K562 (cell line): ENCODE measurements around the gene PCCA. TPM values are rescaled to one million over a fixed set of nuclear protein-coding genes. Genes with fewer than 3 reads are reported as not detected.

ENCODE experiments used
- ATAC-seq: fragments of 200-7000 bp; cut with Tn5 transposase; 3 replicates; pipeline ENCODE4 v1.9.1; 2020; ENCODE audit warnings: moderate library complexity
- BruUV-seq: library from RNA; stranded (reverse); fragments of 400-500 nt; replicated peaks from 2 replicates; lab custom pipeline; 2021; lab: Mats Ljungman, UMichigan
- CTCF ChIA-PET: fragments of 300-600 bp; formaldehyde crosslinking; extraction: SDS; loops from one replicate; lab custom pipeline; 2021; ENCODE audit warnings: low intra/inter-chr PET ratio; lab: Yijun Ruan, JAX
- POLR2A ChIA-PET: fragments of 300-600, 350-650 bp; sonication (Branson Sonifier 250); formaldehyde crosslinking; extraction: SDS; loops from one replicate; lab custom pipeline; 2021; ENCODE audit warnings: antibody characterized with exemption, inconsistent platforms; lab: Yijun Ruan, JAX
- DNase-seq, 4 experiments: peaks; one replicate each; pipeline versions ENCODE4 v3.0.0 to v3.0.0-alpha.2; 2011 to 2018; ENCODE audit warnings: low spot score in 3 of 4, mixed read lengths in 3 of 4; ENCODE audit errors: extremely low read depth in 1 of 4
- FAIRE-seq: peaks from 2 replicates; lab custom pipeline; 2011; peaks lifted over from hg19 to GRCh38; lab: Jason Lieb, UNC
- H2AFZ ChIP-seq: 2 replicates; pipeline ENCODE4 v1.6.0; 2011; ENCODE audit warnings: low read depth, low read length, control low read depth, inconsistent platforms
- H3K27ac ChIP-seq: fragments of 200-600 bp; 3 replicates; pipeline ENCODE4 v1.8.0; 2011; ENCODE audit warnings: low read depth, mild to moderate bottlenecking, control low read depth, inconsistent platforms, low read length, moderate library complexity, mixed read lengths; ENCODE audit errors: extremely low read depth
- H3K27me3 ChIP-seq, 2 experiments: fragments of 300-600 bp in 1 of 2; 2 replicates in 1 of 2; 3 replicates in 1 of 2; pipeline versions ENCODE4 v1.6.0 to v1.8.0; 2011; ENCODE audit warnings: inconsistent platforms in 2 of 2, low read length in 2 of 2, mild to moderate bottlenecking in 1 of 2, mixed read lengths in 1 of 2, moderate library complexity in 1 of 2; ENCODE audit not compliant: control insufficient read depth in 2 of 2, insufficient read depth in 2 of 2
- H3K36me3 ChIP-seq: fragments of 300-600 bp; 3 replicates; pipeline ENCODE4 v1.8.0; 2011; ENCODE audit warnings: mild to moderate bottlenecking, low read length, inconsistent platforms; ENCODE audit not compliant: control insufficient read depth, insufficient read depth
- H3K4me1 ChIP-seq, 2 experiments: fragments of 200-600 bp in 1 of 2; replicated peaks in 1 of 2; 2 replicates in 1 of 2; 3 replicates in 1 of 2; pipeline versions ENCODE4 v1.5.1 to v1.8.0; 2011; ENCODE audit warnings: inconsistent platforms in 2 of 2, low read length in 2 of 2, mild to moderate bottlenecking in 1 of 2, mixed read lengths in 1 of 2, moderate library complexity in 1 of 2; ENCODE audit not compliant: control insufficient read depth in 2 of 2, insufficient read depth in 2 of 2
- H3K4me2 ChIP-seq: 2 replicates; pipeline ENCODE4 v1.6.1; 2011; ENCODE audit warnings: low read length, control low read depth, inconsistent platforms, mixed read lengths; ENCODE audit not compliant: insufficient read depth
- H3K4me3 ChIP-seq: fragments of 200-600 bp; sonication (generic), shearing (Covaris generic); 2 replicates; pipeline ENCODE4 v1.5.1; 2016; ENCODE audit warnings: control low read depth, inconsistent platforms
- H3K79me2 ChIP-seq: fragments of 200-600 bp; 3 replicates; pipeline ENCODE4 v1.8.0; 2011; ENCODE audit warnings: low read length, inconsistent platforms; ENCODE audit not compliant: control insufficient read depth, insufficient read depth
- H3K9ac ChIP-seq, 2 experiments: 2 replicates each; pipeline versions ENCODE4 v1.6.0 to v1.6.1; 2011; ENCODE audit warnings: low read depth in 2 of 2, low read length in 2 of 2, control low read depth in 1 of 2, inconsistent platforms in 1 of 2, mild to moderate bottlenecking in 1 of 2, mixed read lengths in 1 of 2; ENCODE audit not compliant: insufficient read depth in 1 of 2
- H3K9me1 ChIP-seq: one replicate; pipeline ENCODE4 v1.6.0; 2011; ENCODE audit warnings: inconsistent platforms, mild to moderate bottlenecking, low read length, moderate library complexity; ENCODE audit not compliant: control insufficient read depth, insufficient read depth
- H3K9me3 ChIP-seq: replicated peaks from 2 replicates; pipeline ENCODE4 v1.5.1; 2011; ENCODE audit warnings: low read depth, low read length, inconsistent platforms; ENCODE audit not compliant: control insufficient read depth, insufficient read depth
- H4K20me1 ChIP-seq: replicated peaks from 2 replicates; pipeline ENCODE4 v1.6.1; 2011; ENCODE audit warnings: low read length, inconsistent platforms, mixed read lengths; ENCODE audit not compliant: control insufficient read depth, insufficient read depth
- EP400 ChIP-seq: fragments of 450-650 bp; IDR thresholded peaks from 2 replicates; pipeline ENCODE4 v1.6.1; 2017; ENCODE audit warnings: antibody characterized with exemption, mild to moderate bottlenecking, moderate library complexity
- ETV5 ChIP-seq: sonication (generic); formaldehyde crosslinking; IDR thresholded peaks from 2 replicates; pipeline ENCODE4 v1.4.0; 2020; ENCODE audit warnings: low read depth, mild to moderate bottlenecking, missing genetic modification reagents
- HMG20B ChIP-seq: fragments of 250-450 bp; sonication (Bioruptor Pico); IDR thresholded peaks from 2 replicates; pipeline ENCODE4 v1.5.0; 2021; ENCODE audit warnings: mild to moderate bottlenecking
- MEIS2 ChIP-seq: fragments of 450-650 bp; IDR thresholded peaks from 2 replicates; pipeline ENCODE4 v1.6.1; 2014; ENCODE audit warnings: mild to moderate bottlenecking; ENCODE audit not compliant: partially characterized antibody
- MGA ChIP-seq: fragments of 450-650 bp; IDR thresholded peaks from 2 replicates; pipeline ENCODE4 v1.6.1; 2016; ENCODE audit warnings: mild to moderate bottlenecking, moderate library complexity
- NCOR1 ChIP-seq: fragments of 450-650 bp; IDR thresholded peaks from 2 replicates; pipeline ENCODE4 v1.6.1; 2016; ENCODE audit warnings: mild to moderate bottlenecking, moderate library complexity
- POLR3A ChIP-seq: IDR thresholded peaks from 2 replicates; pipeline ENCODE4 v1.6.1; 2011; ENCODE audit warnings: borderline replicate concordance, mild to moderate bottlenecking, moderate library complexity; ENCODE audit not compliant: insufficient read length, insufficient read depth; ENCODE audit errors: extremely low read depth
- SMARCE1 ChIP-seq: fragments of 450-650 bp; IDR thresholded peaks from 2 replicates; pipeline ENCODE4 v1.7.1; 2016; ENCODE audit warnings: mild to moderate bottlenecking
- ZKSCAN3 ChIP-seq: fragments of 250-450 bp; sonication (Bioruptor Pico); IDR thresholded peaks from 2 replicates; pipeline ENCODE4 v1.4.0; 2020
- ZNF217 ChIP-seq: sonication (generic); formaldehyde crosslinking; IDR thresholded peaks from 2 replicates; pipeline ENCODE4 v1.8.0; 2022; ENCODE audit warnings: mild to moderate bottlenecking, missing genetic modification reagents
- ZNF316 ChIP-seq: fragments of 450-650 bp; IDR thresholded peaks from 2 replicates; pipeline ENCODE4 v1.6.1; 2016
- WGBS: fragments of 100-300 bp; shearing (Covaris generic); methylation state at CpG from one replicate; pipeline ENCODE4 v1.1.6; 2016; ENCODE audit warnings: low coverage, mixed read lengths; ENCODE audit not compliant: insufficient coverage; ENCODE audit errors: missing lambda C conversion rate; 5-methylcytosine and 5-hydroxymethylcytosine counted together
- in situ Hi-C: fragments of 300-500 bp; cut with MboI; formaldehyde crosslinking; loops from 4 replicates; pipeline ENCODE4 v1.15.0; 2018; ENCODE audit warnings: inconsistent platforms, mixed read lengths
- intact Hi-C: fragments of 100-400 bp; cut with micrococcal nuclease; formaldehyde crosslinking; loops from 2 replicates; pipeline ENCODE4 v1.14.2; 2022
- polyA plus RNA-seq, 8 experiments: library from polyadenylated mRNA; depleted of rRNA in 4 of 8; stranded (reverse) in 5 of 8; unstranded in 3 of 8; fragments of >200 nt; fragmentation: Nextera tagmentation in 2 of 8; fragmentation: Illumina TruSeq in 1 of 8; extraction: Ambion mirVana in 2 of 8; extraction: Trizol in 1 of 8; gene quantifications; 2 replicates each; pipeline versions ENCODE4 v1.2.1 to v1.2.3, GENCODE V29; 2011 to 2014; ENCODE audit warnings: inconsistent platforms in 1 of 8, missing spikeins in 1 of 8
- total RNA-seq, 7 experiments: library from RNA; depleted of rRNA in 6 of 7; stranded (reverse); fragments of >200 nt in 6 of 7; fragmentation: Illumina TruSeq in 2 of 7; extraction: Trizol in 2 of 7; gene quantifications; 2 replicates each; pipeline versions ENCODE4 v1.2.1 to v1.2.3, GENCODE V29; 2011 to 2021; ENCODE audit warnings: low replicate concordance in 1 of 7

Gene PCCA
- total and polyA plus RNA-seq, 9 of the 15 experiments (the other 6 are each of a cell fraction or from before 2014, with no cell fraction given), result 5.2 to 14.1 (median 9.7) TPM

DNA sequence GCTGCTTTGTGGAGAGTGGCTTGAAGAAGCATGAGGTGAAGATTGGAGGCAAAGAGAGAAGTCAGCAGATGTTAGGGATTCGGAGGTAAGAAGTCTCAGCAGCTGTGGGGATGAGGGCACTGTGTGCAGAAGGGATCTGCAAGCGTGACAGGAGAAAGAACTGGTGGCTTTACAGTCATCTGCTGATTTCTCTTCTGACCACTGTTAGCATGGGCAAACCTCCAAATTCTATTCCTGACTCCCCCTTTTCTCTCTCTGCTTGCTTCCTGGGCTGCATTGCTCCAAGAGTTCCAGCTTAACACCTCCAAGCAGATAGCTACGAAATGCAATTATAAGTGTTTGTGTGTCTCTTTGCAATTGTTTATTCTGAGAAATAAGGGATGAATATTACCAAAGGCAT lies 340.1 kb downstream of the PCCA start (continued):
- TF ChIP-seq ZNF217 (no peak), MEIS2 (no peak), HMG20B (CRISPR knock-in tag) (no peak), POLR3A (no peak), NCOR1 (no peak), EP400 (no peak), ETV5 (no peak), SMARCE1 (no peak), ZNF316 (no peak)

- Histone ChIP-seq H3K27me3 (no peaks in the 10 kb centered on the region), H3K36me3 (no peaks in the 10 kb centered on the region), H3K9ac (no peak overlapping the region), H2AFZ (no peak overlapping the region), H3K9me3 (no peaks in the 10 kb centered on the region), H3K4me1 (no peaks in the 10 kb centered on the region), H3K4me3 (no peak overlapping the region), H3K9me1 (no peaks in the 10 kb centered on the region), H3K27ac (no peak overlapping the region), H3K4me2 (no peak overlapping the region), H3K79me2 (no peaks in the 10 kb centered on the region), H4K20me1 (no peaks in the 10 kb centered on the region)
- ATAC-seq (no peak), FAIRE-seq (no peak), DNase-seq (no peak)
- BruUV-seq, result no TSS peak
- CTCF ChIA-PET, result no interaction called here
- POLR2A ChIA-PET, result no interaction called here
- in situ Hi-C loops, result no loop called here
- WGBS, result 14% methylated on average over 2 of the region's 2 CpGs
- intact Hi-C loops, result no loop called here
- TF ChIP-seq ZKSCAN3 (CRISPR knock-in tag), result no peak
- TF ChIP-seq MGA, result no peak
Observed at GRCh38 chr13:100432611-100433010, 343.7 kb downstream of the PCCA start.
